ENCODE results near the gene EDAR.

DNA sequence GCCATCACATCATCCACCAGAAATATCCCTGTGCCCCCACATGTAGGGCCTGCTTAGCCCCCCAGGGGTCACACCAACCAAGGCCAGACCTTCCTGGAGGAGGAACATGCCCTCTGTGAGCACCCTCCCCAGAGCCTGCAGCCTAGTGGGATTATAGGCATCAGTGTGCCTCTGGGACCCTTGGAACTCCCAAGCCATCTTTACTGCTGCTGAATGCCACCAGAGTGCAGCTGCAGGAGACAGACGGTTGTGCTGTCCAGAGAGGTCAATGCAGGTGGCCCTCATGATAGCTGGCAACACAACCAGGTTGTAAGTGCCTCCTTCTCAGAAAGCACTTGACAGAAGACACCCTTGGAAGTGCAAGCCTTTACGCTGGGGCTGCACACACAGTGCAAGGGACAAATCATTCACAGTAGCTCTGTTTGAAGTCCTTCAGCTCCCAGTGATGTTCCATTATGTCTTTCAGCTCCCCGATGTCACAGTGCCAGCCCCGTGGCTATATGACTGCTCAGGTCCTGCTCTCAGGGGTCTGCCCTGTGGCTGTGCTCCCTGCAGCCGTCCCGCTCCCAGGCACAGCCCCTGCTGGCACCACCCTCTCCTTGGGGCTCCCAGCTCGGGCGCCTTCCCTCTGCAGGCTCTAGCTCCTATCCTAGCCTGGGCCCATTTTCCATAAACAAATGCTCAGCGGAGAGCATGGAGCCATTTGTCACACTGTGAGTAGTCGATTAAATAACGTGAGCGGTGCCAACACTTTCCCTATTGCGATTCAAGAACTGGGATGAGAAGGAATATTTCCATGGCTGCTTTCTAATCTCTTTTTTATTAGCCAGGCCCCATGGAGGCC, 65.1 kb downstream of the EDAR start:
- TF ChIP-seq POLR2A (IDR thresholded peaks at IDR 0.05): no peak
- TF ChIP-seq CTCF (IDR thresholded peaks at IDR 0.05): no peak
- TF ChIP-seq POLR2AphosphoS5 (IDR thresholded peaks at IDR 0.05): no peak
- no peak for TF ChIP-seq EP300 (IDR thresholded peaks at IDR 0.05)

Data from stomach (tissue), 4 donors.